ENCODE data around the gene PRKAR2A. TPM values are rescaled to one million over a fixed set of nuclear protein-coding genes. Genes with fewer than 3 reads are reported as not detected.

PRKAR2A gene
- total RNA-seq, 1 donor from 2014 or later: 47.6 TPM

- TF ChIP-seq CTCF (IDR thresholded peaks at IDR 0.05): no peak
- Histone ChIP-seq H3K9me3 (no peaks in the 10 kb centered on the region), H3K27me3 (no peaks in the 10 kb centered on the region), H3K4me1 (peaks cover 31% of the 10 kb centered on the region), H3K36me3 (peaks cover 55% of the 10 kb centered on the region), H3K27ac (peak overlapping the region; percentile 4), H3K4me3 (no peak overlapping the region)
- DNase-seq (no peak), ATAC-seq (peak; percentile 79)
- intact Hi-C loops (cut with DNase I): no loop called here
These were observed 138.6 kb downstream of the PRKAR2A start for GRCh38 chr3:48709051-48709461.

GRCh38 chr3:48708481-48708889, 139.2 kb downstream of the PRKAR2A start:
- no peak for TF ChIP-seq CTCF (IDR thresholded peaks at IDR 0.05)
- no peak for ATAC-seq
- peak overlapping the region; percentile 4 for H3K27ac ChIP-seq

GRCh38 chr3:48707157-48707556, 140.5 kb downstream of the PRKAR2A start:
- Histone ChIP-seq H3K4me3 (no peak overlapping the region), H3K9me3 (no peaks in the 10 kb centered on the region), H3K36me3 (peaks cover 42% of the 10 kb centered on the region), H3K27ac (peak overlapping the region; percentile 21), H3K4me1 (peaks cover 38% of the 10 kb centered on the region), H3K27me3 (no peaks in the 10 kb centered on the region)
- DNase-seq (no peak), ATAC-seq (no peak)
- no peak for TF ChIP-seq CTCF (IDR thresholded peaks at IDR 0.05)
- intact Hi-C loops (cut with DNase I): no loop called here

More at GRCh38 chr3:48708481-48708889, 139.2 kb downstream of the PRKAR2A start:
- peaks cover 37% of the 10 kb centered on the region for H3K4me1 ChIP-seq
- no peak for DNase-seq
- intact Hi-C loops (cut with DNase I): no loop called here
- no peaks in the 10 kb centered on the region for H3K27me3 ChIP-seq
- H3K4me3 ChIP-seq: no peak overlapping the region
- no peaks in the 10 kb centered on the region for H3K9me3 ChIP-seq
- peaks cover 49% of the 10 kb centered on the region for H3K36me3 ChIP-seq

GRCh38 chr3:48702320-48702920, 145.3 kb downstream of the PRKAR2A start:
- ATAC-seq: no peak
- Histone ChIP-seq H3K27me3 (no peaks in the 10 kb centered on the region), H3K4me3 (no peak overlapping the region), H3K4me1 (peaks cover 12% of the 10 kb centered on the region), H3K9me3 (no peaks in the 10 kb centered on the region), H3K36me3 (peaks cover 38% of the 10 kb centered on the region), H3K27ac (no peak overlapping the region)
- no peak for DNase-seq
- no peak for TF ChIP-seq CTCF (IDR thresholded peaks at IDR 0.05)
- intact Hi-C loops (cut with DNase I): no loop called here

- intact Hi-C loops (cut with DNase I): no loop called here
- Histone ChIP-seq H3K27me3 (no peaks in the 10 kb centered on the region), H3K4me1 (peaks cover 12% of the 10 kb centered on the region), H3K36me3 (peaks cover 30% of the 10 kb centered on the region), H3K9me3 (no peaks in the 10 kb centered on the region), H3K4me3 (no peak overlapping the region), H3K27ac (no peak overlapping the region)
- ATAC-seq (no peak), DNase-seq (peak; percentile 26)
- TF ChIP-seq CTCF (IDR thresholded peaks at IDR 0.05): no peak
These were observed 146.8 kb downstream of the PRKAR2A start for GRCh38 chr3:48700731-48701405.

Measured in upper lobe of right lung (tissue), 1 donor.